ENCODE results near the gene STX11. TPM values are rescaled to one million over a fixed set of nuclear protein-coding genes. Genes with fewer than 3 reads are reported as not detected.

Gene STX11
- 15.0 TPM for polyA plus RNA-seq (2013)

- ChIA-PET CTCF (interaction anchor here (0.7 to 1.8 kb wide), 6 partner anchors 9 to 330 kb away, joined by 3 to 6 read pairs (median 4); no protein-coding TSS in a partner anchor), POLR2A (interaction anchor here (0.7 to 1.6 kb wide), 4 partner anchors 30 to 1579 kb away, joined by 3 to 6 read pairs (median 3); no protein-coding TSS in a partner anchor)
- Histone ChIP-seq H3K36me3 (ENCODE audit: control insufficient read depth in 4 of 4, insufficient read depth in 4 of 4, low read length in 3 of 4) (peaks cover 0 to 6% (median 0%) of the 10 kb centered on the region in 4 experiments), H3K27me3 (replicated peaks in 2 of 5; ENCODE audit: control insufficient read depth in 4 of 5, insufficient read depth in 5 of 5, low read length in 4 of 5) (no peaks in the 10 kb centered on the region), H3K4me1 (ENCODE audit: control extremely low read depth in 1 of 4, control insufficient read depth in 4 of 4, insufficient read depth in 4 of 4, low read length in 3 of 4) (peaks cover 5 to 19% (median 17%) of the 10 kb centered on the region in 4 experiments), H3K4me3 (ENCODE audit: control insufficient read depth in 1 of 7, extremely low read depth in 1 of 7, insufficient read depth in 4 of 7, low read depth in 2 of 7, low read length in 6 of 7) (peak within 1 kb of the TSS; percentile 79 to 95 (median 83)), H3K27ac (ENCODE audit: insufficient read depth in 1 of 2, low read depth in 1 of 2, low read length in 2 of 2, poor library complexity in 1 of 2, severe bottlenecking in 2 of 2) (peak within 1 kb of the TSS; percentile 64 to 84), H3K9me3 (ENCODE audit: control extremely low read depth in 1 of 5, control insufficient read depth in 4 of 5, insufficient read depth in 2 of 5, low read depth in 1 of 5, low read length in 4 of 5) (no peaks in the 10 kb centered on the region)
- under 1% methylated on average over 71 of the region's 93 CpGs for WGBS (ENCODE audit: insufficient coverage)
- peak; percentile 76 to 89 (median 87) for DNase-seq
These were observed at the start of gene STX11 for GRCh38 chr6:144149894-144150709. TSS of gene STX11 (plus strand) at chr6:144150517. CDS start at chr6:144186628, 36,111 bp downstream.

GRCh38 chr6:144103026-144103563 is 47.2 kb upstream of the STX11 start:
- 93% methylated on average over 2 of the region's 4 CpGs for WGBS (ENCODE audit: insufficient coverage)
- Histone ChIP-seq H3K36me3 (ENCODE audit: control insufficient read depth in 4 of 4, insufficient read depth in 4 of 4, low read length in 3 of 4) (no peaks in the 10 kb centered on the region), H3K4me3 (ENCODE audit: control insufficient read depth in 1 of 7, extremely low read depth in 1 of 7, insufficient read depth in 4 of 7, low read depth in 2 of 7, low read length in 6 of 7) (no peak overlapping the region), H3K9me3 (ENCODE audit: control extremely low read depth in 1 of 5, control insufficient read depth in 4 of 5, insufficient read depth in 2 of 5, low read depth in 1 of 5, low read length in 4 of 5) (no peaks in the 10 kb centered on the region), H3K27me3 (replicated peaks in 2 of 5; ENCODE audit: control insufficient read depth in 4 of 5, insufficient read depth in 5 of 5, low read length in 4 of 5) (no peaks in the 10 kb centered on the region), H3K27ac (ENCODE audit: insufficient read depth in 1 of 2, low read depth in 1 of 2, low read length in 2 of 2, poor library complexity in 1 of 2, severe bottlenecking in 2 of 2) (no peak overlapping the region), H3K4me1 (ENCODE audit: control extremely low read depth in 1 of 4, control insufficient read depth in 4 of 4, insufficient read depth in 4 of 4, low read length in 3 of 4) (no peaks in the 10 kb centered on the region)
- CTCF ChIA-PET: interaction anchor here (0.9 to 1.4 kb wide), 5 partner anchors 47 to 378 kb away, joined by 3 to 5 read pairs (median 3); partner anchors contain the start of gene STX11
- DNase-seq: no peak
- POLR2A ChIA-PET: no interaction called here

DNA sequence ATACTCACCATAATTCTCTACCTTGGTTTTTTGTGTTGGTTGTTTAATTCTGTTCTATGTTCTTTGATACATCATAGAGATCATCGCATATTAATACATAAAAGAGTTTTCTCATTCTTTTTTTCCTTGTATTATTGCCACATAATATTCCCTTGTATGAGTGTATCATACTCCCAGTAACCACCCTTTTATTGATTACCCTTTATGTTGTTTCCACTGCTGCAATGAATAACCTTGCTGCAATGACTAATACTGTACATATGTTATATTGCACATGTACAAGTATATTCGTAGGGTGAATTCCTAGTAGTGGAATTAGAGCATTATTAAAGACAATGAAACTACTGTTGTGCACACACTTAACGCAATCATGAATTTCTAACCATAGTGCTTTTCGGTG is 45.8 kb upstream of the STX11 start:
- no peak overlapping the region for H3K27ac ChIP-seq (ENCODE audit: insufficient read depth in 1 of 2, low read depth in 1 of 2, low read length in 2 of 2, poor library complexity in 1 of 2, severe bottlenecking in 2 of 2)
- WGBS (ENCODE audit: insufficient coverage): no CpG with 5 or more reads among the region's 4 CpGs

GRCh38 chr6:144104898-144105487 is 45.3 kb upstream of the STX11 start:
- WGBS (ENCODE audit: insufficient coverage): 0% methylated on average over 1 of the region's 2 CpGs
- H3K4me1 ChIP-seq (ENCODE audit: control extremely low read depth in 1 of 4, control insufficient read depth in 4 of 4, insufficient read depth in 4 of 4, low read length in 3 of 4): no peaks in the 10 kb centered on the region
- no peaks in the 10 kb centered on the region for H3K9me3 ChIP-seq (ENCODE audit: control extremely low read depth in 1 of 5, control insufficient read depth in 4 of 5, insufficient read depth in 2 of 5, low read depth in 1 of 5, low read length in 4 of 5)
- no peak overlapping the region for H3K4me3 ChIP-seq (ENCODE audit: control insufficient read depth in 1 of 7, extremely low read depth in 1 of 7, insufficient read depth in 4 of 7, low read depth in 2 of 7, low read length in 6 of 7)
- ChIA-PET CTCF (interaction anchor here (0.7 to 1.5 kb wide), 7 partner anchors 9 to 380 kb away, joined by 3 to 7 read pairs (median 3); no protein-coding TSS in a partner anchor), POLR2A (no interaction called here)
- no peaks in the 10 kb centered on the region for H3K36me3 ChIP-seq (ENCODE audit: control insufficient read depth in 4 of 4, insufficient read depth in 4 of 4, low read length in 3 of 4)
- H3K27ac ChIP-seq (ENCODE audit: insufficient read depth in 1 of 2, low read depth in 1 of 2, low read length in 2 of 2, poor library complexity in 1 of 2, severe bottlenecking in 2 of 2): no peak overlapping the region
- DNase-seq: peak; percentile 81 to 91 (median 87)
- no peaks in the 10 kb centered on the region for H3K27me3 ChIP-seq (replicated peaks in 2 of 5; ENCODE audit: control insufficient read depth in 4 of 5, insufficient read depth in 5 of 5, low read length in 4 of 5)

More for the DNA sequence above, 45.8 kb upstream of the STX11 start:
- Histone ChIP-seq H3K27me3 (replicated peaks in 2 of 5; ENCODE audit: control insufficient read depth in 4 of 5, insufficient read depth in 5 of 5, low read length in 4 of 5) (no peaks in the 10 kb centered on the region), H3K4me3 (ENCODE audit: control insufficient read depth in 1 of 7, extremely low read depth in 1 of 7, insufficient read depth in 4 of 7, low read depth in 2 of 7, low read length in 6 of 7) (no peak overlapping the region), H3K4me1 (ENCODE audit: control extremely low read depth in 1 of 4, control insufficient read depth in 4 of 4, insufficient read depth in 4 of 4, low read length in 3 of 4) (no peaks in the 10 kb centered on the region), H3K9me3 (ENCODE audit: control extremely low read depth in 1 of 5, control insufficient read depth in 4 of 5, insufficient read depth in 2 of 5, low read depth in 1 of 5, low read length in 4 of 5) (no peaks in the 10 kb centered on the region), H3K36me3 (ENCODE audit: control insufficient read depth in 4 of 4, insufficient read depth in 4 of 4, low read length in 3 of 4) (no peaks in the 10 kb centered on the region)
- DNase-seq: no peak
- POLR2A ChIA-PET: no interaction called here
- CTCF ChIA-PET: interaction anchor here (0.8 to 1.5 kb wide), 4 partner anchors 10 to 130 kb away, joined by 3 to 7 read pairs (median 4); no protein-coding TSS in a partner anchor

GRCh38 chr6:144106206-144106605 is 44.1 kb upstream of the STX11 start:
- ChIA-PET CTCF (interaction anchor here (1.0 to 1.8 kb wide), 6 partner anchors 17 to 375 kb away, joined by 3 to 9 read pairs (median 4); partner anchors contain the start of gene STX11), POLR2A (no interaction called here)
- Histone ChIP-seq H3K9me3 (ENCODE audit: control extremely low read depth in 1 of 5, control insufficient read depth in 4 of 5, insufficient read depth in 2 of 5, low read depth in 1 of 5, low read length in 4 of 5) (no peaks in the 10 kb centered on the region), H3K27me3 (replicated peaks in 2 of 5; ENCODE audit: control insufficient read depth in 4 of 5, insufficient read depth in 5 of 5, low read length in 4 of 5) (no peaks in the 10 kb centered on the region), H3K36me3 (ENCODE audit: control insufficient read depth in 4 of 4, insufficient read depth in 4 of 4, low read length in 3 of 4) (no peaks in the 10 kb centered on the region), H3K4me1 (ENCODE audit: control extremely low read depth in 1 of 4, control insufficient read depth in 4 of 4, insufficient read depth in 4 of 4, low read length in 3 of 4) (no peaks in the 10 kb centered on the region), H3K27ac (ENCODE audit: insufficient read depth in 1 of 2, low read depth in 1 of 2, low read length in 2 of 2, poor library complexity in 1 of 2, severe bottlenecking in 2 of 2) (no peak overlapping the region), H3K4me3 (ENCODE audit: control insufficient read depth in 1 of 7, extremely low read depth in 1 of 7, insufficient read depth in 4 of 7, low read depth in 2 of 7, low read length in 6 of 7) (no peak overlapping the region)
- 100% methylated on average over 1 of the region's 1 CpG for WGBS (ENCODE audit: insufficient coverage)
- DNase-seq: no peak

DNA sequence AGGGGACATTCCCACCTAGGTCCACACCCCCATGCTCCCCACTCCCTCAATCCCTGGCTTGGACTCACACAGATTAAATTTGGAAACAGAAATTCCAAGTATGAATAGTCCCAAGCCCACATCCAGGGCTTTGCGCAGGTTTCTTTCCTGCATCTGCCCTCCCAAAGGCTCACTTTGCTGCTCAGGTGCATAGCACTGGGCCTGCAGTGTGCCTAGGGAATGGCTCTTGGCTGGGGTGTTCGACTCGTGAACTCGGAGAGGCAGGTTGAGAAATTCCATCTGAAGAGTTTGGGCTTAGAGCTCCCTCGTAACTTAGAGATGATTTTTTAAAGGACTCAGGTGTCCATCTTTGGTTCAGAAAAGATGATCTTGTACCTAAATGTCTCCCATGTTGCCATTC is 40.1 kb upstream of the STX11 start:
- CTCF ChIA-PET: interaction anchor here (1.3 kb wide), 1 partner anchor 77 kb away, joined by 3 read pairs; no protein-coding TSS in a partner anchor
- Histone ChIP-seq H3K4me3 (ENCODE audit: control insufficient read depth in 1 of 7, extremely low read depth in 1 of 7, insufficient read depth in 4 of 7, low read depth in 2 of 7, low read length in 6 of 7) (no peak overlapping the region), H3K36me3 (ENCODE audit: control insufficient read depth in 4 of 4, insufficient read depth in 4 of 4, low read length in 3 of 4) (no peaks in the 10 kb centered on the region), H3K27me3 (replicated peaks in 2 of 5; ENCODE audit: control insufficient read depth in 4 of 5, insufficient read depth in 5 of 5, low read length in 4 of 5) (no peaks in the 10 kb centered on the region), H3K27ac (ENCODE audit: insufficient read depth in 1 of 2, low read depth in 1 of 2, low read length in 2 of 2, poor library complexity in 1 of 2, severe bottlenecking in 2 of 2) (no peak overlapping the region), H3K4me1 (ENCODE audit: control extremely low read depth in 1 of 4, control insufficient read depth in 4 of 4, insufficient read depth in 4 of 4, low read length in 3 of 4) (no peaks in the 10 kb centered on the region), H3K9me3 (ENCODE audit: control extremely low read depth in 1 of 5, control insufficient read depth in 4 of 5, insufficient read depth in 2 of 5, low read depth in 1 of 5, low read length in 4 of 5) (no peaks in the 10 kb centered on the region)
- no peak for DNase-seq
- WGBS (ENCODE audit: insufficient coverage): 89% methylated on average over 5 of the region's 5 CpGs
- POLR2A ChIA-PET: no interaction called here

Measured in common myeloid progenitor, CD34-positive (primary cell).